Panc1 (cell line): ENCODE results near the gene LENEP. TPM values are rescaled to one million over a fixed set of nuclear protein-coding genes. Genes with fewer than 3 reads are reported as not detected.

Source experiments
- ATAC-seq: fragments of 200-7000 bp; cut with Tn5 transposase; 2 replicates; pipeline ENCODE4 v1.9.1; 2020; ENCODE audit warnings: mild to moderate bottlenecking, moderate library complexity
- BruUV-seq: library from RNA; stranded (reverse); fragments of 400-500 nt; replicated peaks from 2 replicates; lab custom pipeline; 2021; lab: Mats Ljungman, UMichigan
- CTCF ChIA-PET: fragments of 300-600 bp; sonication (Branson Sonifier 250); formaldehyde crosslinking; loops from one replicate; lab custom pipeline; 2022; ENCODE audit warnings: antibody characterized with exemption; lab: Charles Lee
- POLR2A ChIA-PET: fragments of 300-600 bp; sonication (Branson Sonifier 250); formaldehyde crosslinking; loops from one replicate; lab custom pipeline; 2022; ENCODE audit warnings: antibody characterized with exemption; lab: Charles Lee
- DNase-seq: peaks from one replicate; pipeline ENCODE4 v3.0.0-alpha.2; 2010; ENCODE audit warnings: low read depth, low spot score
- H3K27ac ChIP-seq: 2 replicates; pipeline ENCODE4 v1.5.1; 2011; ENCODE audit warnings: mild to moderate bottlenecking, low read length, inconsistent platforms
- H3K27me3 ChIP-seq: fragments of 200-500 bp; sonication (Bioruptor generic); 2 replicates; pipeline ENCODE4 v1.6.0; 2014; ENCODE audit warnings: low read length, inconsistent platforms; ENCODE audit not compliant: control insufficient read depth, insufficient read depth
- H3K36me3 ChIP-seq: fragments of 200-500 bp; sonication (Bioruptor generic); 2 replicates; pipeline ENCODE4 v1.5.1; 2014; ENCODE audit warnings: inconsistent platforms, mild to moderate bottlenecking, low read length, moderate library complexity; ENCODE audit not compliant: control insufficient read depth, insufficient read depth
- H3K4me1 ChIP-seq: 2 replicates; pipeline ENCODE4 v1.5.1; 2011; ENCODE audit warnings: inconsistent platforms, mild to moderate bottlenecking, low read length, moderate library complexity; ENCODE audit not compliant: control insufficient read depth, insufficient read depth
- H3K4me3 ChIP-seq, 2 experiments: 2 replicates each; pipeline ENCODE4 v1.5.1; 2011 to 2012; ENCODE audit warnings: low read depth in 2 of 2, low read length in 2 of 2, mild to moderate bottlenecking in 2 of 2, inconsistent platforms in 1 of 2, moderate library complexity in 1 of 2
- H3K9me3 ChIP-seq: fragments of 200-500 bp; sonication (Bioruptor generic); 2 replicates; pipeline ENCODE4 v1.5.1; 2014; ENCODE audit warnings: low read depth, mild to moderate bottlenecking, inconsistent platforms, low read length, moderate library complexity; ENCODE audit not compliant: control insufficient read depth, insufficient read depth
- POLR2AphosphoS5 ChIP-seq: IDR thresholded peaks from 2 replicates; pipeline ENCODE4 v1.6.1; 2012; ENCODE audit warnings: mild to moderate bottlenecking, low read depth, low read length, moderate library complexity
- SIN3A ChIP-seq: IDR thresholded peaks from 2 replicates; pipeline ENCODE4 v1.6.1; 2012; ENCODE audit warnings: low read depth, mild to moderate bottlenecking, low read length, moderate library complexity, borderline replicate concordance; ENCODE audit not compliant: insufficient read depth
- TCF7L2 ChIP-seq: IDR thresholded peaks from 2 replicates; pipeline ENCODE4 v1.6.1; 2011; ENCODE audit warnings: mild to moderate bottlenecking, low read depth, low read length, inconsistent platforms
- in situ Hi-C: cut with HindIII; loops from 2 replicates; pipeline ENCODE4 v1.10.0; 2016; ENCODE audit warnings: low sequenced_read_pairs, low pct_unique_long_range_greater_than_20kb
- intact Hi-C: fragments of 100-400 bp; cut with micrococcal nuclease; formaldehyde crosslinking; loops from one replicate; pipeline ENCODE4 v1.10.0; 2022; ENCODE audit not compliant: unreplicated experiment
- microRNA-seq: library from miRNA; unstranded; fragments of <30 nt; microRNA quantifications from one replicate; pipeline ENCODE4 v1.1.0, GENCODE V29; 2020; ENCODE audit not compliant: unreplicated experiment
- total RNA-seq: library from RNA; stranded (reverse); gene quantifications from one replicate; pipeline ENCODE4 v1.2.1, GENCODE V29; 2021; ENCODE audit not compliant: unreplicated experiment
- TF ChIP-seq, protein P1 (sequence below), 2 experiments: IDR thresholded peaks; 2 replicates each; pipeline ENCODE4 v1.6.1; 2011 to 2012; ENCODE audit warnings: low read depth in 2 of 2, control low read depth in 1 of 2, low read length in 1 of 2, mild to moderate bottlenecking in 1 of 2, moderate library complexity in 1 of 2; ENCODE audit not compliant: insufficient read depth in 1 of 2
- TF ChIP-seq, protein P2 (sequence below): fragments of 450-650 bp; IDR thresholded peaks from 2 replicates; pipeline ENCODE4 v1.5.1; 2017; ENCODE audit warnings: mild to moderate bottlenecking

The LENEP gene
- total RNA-seq, 1 experiment from 2014 or later: 0.67 TPM

- Histone ChIP-seq H3K4me1 (no peaks in the 10 kb centered on the region), H3K27ac (no peak overlapping the region), H3K9me3 (no peaks in the 10 kb centered on the region), H3K27me3 (no peaks in the 10 kb centered on the region), H3K4me3 (no peak overlapping the region), H3K36me3 (no peaks in the 10 kb centered on the region)
- ATAC-seq: no peak
- TF ChIP-seq, protein P1, sequence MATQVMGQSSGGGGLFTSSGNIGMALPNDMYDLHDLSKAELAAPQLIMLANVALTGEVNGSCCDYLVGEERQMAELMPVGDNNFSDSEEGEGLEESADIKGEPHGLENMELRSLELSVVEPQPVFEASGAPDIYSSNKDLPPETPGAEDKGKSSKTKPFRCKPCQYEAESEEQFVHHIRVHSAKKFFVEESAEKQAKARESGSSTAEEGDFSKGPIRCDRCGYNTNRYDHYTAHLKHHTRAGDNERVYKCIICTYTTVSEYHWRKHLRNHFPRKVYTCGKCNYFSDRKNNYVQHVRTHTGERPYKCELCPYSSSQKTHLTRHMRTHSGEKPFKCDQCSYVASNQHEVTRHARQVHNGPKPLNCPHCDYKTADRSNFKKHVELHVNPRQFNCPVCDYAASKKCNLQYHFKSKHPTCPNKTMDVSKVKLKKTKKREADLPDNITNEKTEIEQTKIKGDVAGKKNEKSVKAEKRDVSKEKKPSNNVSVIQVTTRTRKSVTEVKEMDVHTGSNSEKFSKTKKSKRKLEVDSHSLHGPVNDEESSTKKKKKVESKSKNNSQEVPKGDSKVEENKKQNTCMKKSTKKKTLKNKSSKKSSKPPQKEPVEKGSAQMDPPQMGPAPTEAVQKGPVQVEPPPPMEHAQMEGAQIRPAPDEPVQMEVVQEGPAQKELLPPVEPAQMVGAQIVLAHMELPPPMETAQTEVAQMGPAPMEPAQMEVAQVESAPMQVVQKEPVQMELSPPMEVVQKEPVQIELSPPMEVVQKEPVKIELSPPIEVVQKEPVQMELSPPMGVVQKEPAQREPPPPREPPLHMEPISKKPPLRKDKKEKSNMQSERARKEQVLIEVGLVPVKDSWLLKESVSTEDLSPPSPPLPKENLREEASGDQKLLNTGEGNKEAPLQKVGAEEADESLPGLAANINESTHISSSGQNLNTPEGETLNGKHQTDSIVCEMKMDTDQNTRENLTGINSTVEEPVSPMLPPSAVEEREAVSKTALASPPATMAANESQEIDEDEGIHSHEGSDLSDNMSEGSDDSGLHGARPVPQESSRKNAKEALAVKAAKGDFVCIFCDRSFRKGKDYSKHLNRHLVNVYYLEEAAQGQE (IDR thresholded peaks at IDR 0.05; ENCODE audit: insufficient read depth in 1 of 2, low read depth in 2 of 2, low read length in 1 of 2): no peak
- TF ChIP-seq POLR2AphosphoS5: no peak
- TF ChIP-seq SIN3A: no peak
- TF ChIP-seq, protein P2, sequence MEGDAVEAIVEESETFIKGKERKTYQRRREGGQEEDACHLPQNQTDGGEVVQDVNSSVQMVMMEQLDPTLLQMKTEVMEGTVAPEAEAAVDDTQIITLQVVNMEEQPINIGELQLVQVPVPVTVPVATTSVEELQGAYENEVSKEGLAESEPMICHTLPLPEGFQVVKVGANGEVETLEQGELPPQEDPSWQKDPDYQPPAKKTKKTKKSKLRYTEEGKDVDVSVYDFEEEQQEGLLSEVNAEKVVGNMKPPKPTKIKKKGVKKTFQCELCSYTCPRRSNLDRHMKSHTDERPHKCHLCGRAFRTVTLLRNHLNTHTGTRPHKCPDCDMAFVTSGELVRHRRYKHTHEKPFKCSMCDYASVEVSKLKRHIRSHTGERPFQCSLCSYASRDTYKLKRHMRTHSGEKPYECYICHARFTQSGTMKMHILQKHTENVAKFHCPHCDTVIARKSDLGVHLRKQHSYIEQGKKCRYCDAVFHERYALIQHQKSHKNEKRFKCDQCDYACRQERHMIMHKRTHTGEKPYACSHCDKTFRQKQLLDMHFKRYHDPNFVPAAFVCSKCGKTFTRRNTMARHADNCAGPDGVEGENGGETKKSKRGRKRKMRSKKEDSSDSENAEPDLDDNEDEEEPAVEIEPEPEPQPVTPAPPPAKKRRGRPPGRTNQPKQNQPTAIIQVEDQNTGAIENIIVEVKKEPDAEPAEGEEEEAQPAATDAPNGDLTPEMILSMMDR: no peak
- TF ChIP-seq TCF7L2: no peak
- DNase-seq: no peak
- ChIA-PET CTCF (interaction anchor here (0.6 to 1.8 kb wide), 4 partner anchors 16 to 462 kb away, joined by 3 to 9 read pairs (median 4); no protein-coding TSS in a partner anchor), POLR2A (interaction anchor here (0.6 kb wide), 1 partner anchor 41 kb away, joined by 3 read pairs; the partner anchor contains the start of gene ZBTB7B)
- no TSS peak for BruUV-seq
- intact Hi-C loops: no loop called here
- in situ Hi-C loops: no loop called here
These were observed 50.4 kb downstream of the LENEP start for GRCh38 chr1:155043793-155044192.

Small RNAs within 50 kb of the gene (microRNA-seq; reads per million reads assigned to microRNA genes)
- gene MIR4258: not detected

Other genes starting within 250 kb of the LENEP start
- 0.05 TPM for gene KCNN3, start 123.3 kb upstream of the LENEP start, total RNA-seq
- 42.2 TPM for gene PMVK, start 56.9 kb upstream of the LENEP start, total RNA-seq
- 40.7 TPM for gene PBXIP1, start 37.5 kb upstream of the LENEP start, total RNA-seq
- 41.1 TPM for gene PYGO2, start 31.8 kb upstream of the LENEP start, total RNA-seq
- gene SHC1, start 22.8 kb upstream of the LENEP start, total RNA-seq: 373 TPM
- gene CKS1B, start 18.9 kb upstream of the LENEP start, total RNA-seq: 212 TPM
- 72.8 TPM for gene FLAD1, start 10.2 kb upstream of the LENEP start, total RNA-seq
- 55.8 TPM for gene ZBTB7B, start 9.2 kb downstream of the LENEP start, total RNA-seq
- 0.13 TPM for gene DCST2, start 40.2 kb downstream of the LENEP start, total RNA-seq
- not detected for gene DCST1, start 40.2 kb downstream of the LENEP start, total RNA-seq
- 41.7 TPM for gene ADAM15, start 57.7 kb downstream of the LENEP start, total RNA-seq
- 8.0 TPM for gene EFNA4, start 70.2 kb downstream of the LENEP start, total RNA-seq
- gene EFNA3, start 85.3 kb downstream of the LENEP start, total RNA-seq: 2.3 TPM
- gene EFNA1, start 134.3 kb downstream of the LENEP start, total RNA-seq: 23.8 TPM
- gene SLC50A1, start 142.3 kb downstream of the LENEP start, total RNA-seq: 67.4 TPM
- 66.0 TPM for gene DPM3, start 146.9 kb downstream of the LENEP start, total RNA-seq
- gene KRTCAP2, start 179.7 kb downstream of the LENEP start, total RNA-seq: 155 TPM
- gene TRIM46, start 180.3 kb downstream of the LENEP start, total RNA-seq: 3.8 TPM
- 35.9 TPM for gene THBS3, start 214.3 kb downstream of the LENEP start, total RNA-seq
- gene MTX1, start 215.1 kb downstream of the LENEP start, total RNA-seq: 53.6 TPM